H9 (cell line): ENCODE results near the gene PRSS23. TPM values are rescaled to one million over a fixed set of nuclear protein-coding genes. Genes with fewer than 3 reads are reported as not detected.

Experiments
- DNase-seq: peaks from one replicate; pipeline ENCODE4 v3.0.0-alpha.2; 2017
- H2AFZ ChIP-seq: one replicate; pipeline ENCODE4 v1.6.1; 2013; ENCODE audit warnings: mild to moderate bottlenecking, low read length, control low read depth, moderate library complexity
- H2AK5ac ChIP-seq: 2 replicates; pipeline ENCODE4 v1.6.1; 2013; ENCODE audit warnings: low read length, control low read depth, mixed read lengths; ENCODE audit not compliant: insufficient read length
- H2BK120ac ChIP-seq: one replicate; pipeline ENCODE4 v1.6.1; 2013; ENCODE audit warnings: low read depth, mild to moderate bottlenecking, low read length, control low read depth, inconsistent platforms; ENCODE audit not compliant: poor library complexity, severe bottlenecking
- H2BK12ac ChIP-seq: 2 replicates; pipeline ENCODE4 v1.6.1; 2013; ENCODE audit warnings: low read length, control low read depth, mixed read lengths, low read depth; ENCODE audit not compliant: insufficient read length
- H2BK15ac ChIP-seq: 2 replicates; pipeline ENCODE4 v1.6.1; 2013; ENCODE audit warnings: low read depth, low read length, control low read depth
- H2BK20ac ChIP-seq: one replicate; pipeline ENCODE4 v1.6.1; 2013; ENCODE audit warnings: low read depth, mild to moderate bottlenecking, low read length, control low read depth, inconsistent platforms; ENCODE audit not compliant: poor library complexity, severe bottlenecking
- H2BK5ac ChIP-seq: 2 replicates; pipeline ENCODE4 v1.6.1; 2013; ENCODE audit warnings: low read length, control low read depth, mixed read lengths; ENCODE audit not compliant: insufficient read length
- H3K14ac ChIP-seq: 2 replicates; pipeline ENCODE4 v1.6.1; 2013; ENCODE audit warnings: low read length, control low read depth; ENCODE audit not compliant: insufficient read depth
- H3K18ac ChIP-seq: 2 replicates; pipeline ENCODE4 v1.6.1; 2013; ENCODE audit warnings: low read depth, mild to moderate bottlenecking, mixed read lengths, low read length, control low read depth; ENCODE audit not compliant: insufficient read length
- H3K23ac ChIP-seq: 2 replicates; pipeline ENCODE4 v1.6.1; 2013; ENCODE audit warnings: low read length, control low read depth, mixed read lengths, low read depth; ENCODE audit not compliant: insufficient read length
- H3K23me2 ChIP-seq: 2 replicates; pipeline ENCODE4 v1.6.1; 2013; ENCODE audit warnings: low read depth, mild to moderate bottlenecking, mixed read lengths, low read length, control low read depth; ENCODE audit not compliant: insufficient read length, poor library complexity, severe bottlenecking
- H3K27ac ChIP-seq: 2 replicates; pipeline ENCODE4 v1.5.1; 2013; ENCODE audit warnings: low read length, control low read depth, mixed read lengths, low read depth; ENCODE audit not compliant: insufficient read length
- H3K27me3 ChIP-seq: 2 replicates; pipeline ENCODE4 v1.6.1; 2013; ENCODE audit warnings: low read length, control low read depth, inconsistent platforms; ENCODE audit not compliant: insufficient read depth
- H3K4ac ChIP-seq: 2 replicates; pipeline ENCODE4 v1.6.1; 2013; ENCODE audit warnings: low read depth, mild to moderate bottlenecking, control low read depth, inconsistent platforms, low read length, moderate library complexity
- H3K4me1 ChIP-seq: 2 replicates; pipeline ENCODE4 v1.6.1; 2013; ENCODE audit warnings: low read length, control low read depth, inconsistent platforms; ENCODE audit not compliant: insufficient read depth
- H3K4me2 ChIP-seq: 2 replicates; pipeline ENCODE4 v1.6.1; 2013; ENCODE audit warnings: low read length, control low read depth, mixed read lengths; ENCODE audit not compliant: insufficient read length, insufficient read depth
- H3K56ac ChIP-seq: 2 replicates; pipeline ENCODE4 v1.6.1; 2013; ENCODE audit warnings: low read depth, mild to moderate bottlenecking, mixed read lengths, low read length, control low read depth; ENCODE audit not compliant: insufficient read length
- H3K79me1 ChIP-seq: 2 replicates; pipeline ENCODE4 v1.6.1; 2013; ENCODE audit warnings: low read depth, mild to moderate bottlenecking, moderate library complexity, low read length, control low read depth, inconsistent platforms; ENCODE audit not compliant: insufficient read depth, poor library complexity, severe bottlenecking
- H3K79me2 ChIP-seq: 2 replicates; pipeline ENCODE4 v1.6.1; 2013; ENCODE audit warnings: low read length, control low read depth, inconsistent platforms; ENCODE audit not compliant: insufficient read depth
- H3K9ac ChIP-seq: 2 replicates; pipeline ENCODE4 v1.6.1; 2013; ENCODE audit warnings: low read length, control low read depth, mixed read lengths; ENCODE audit not compliant: insufficient read length; ENCODE audit errors: extremely low read depth
- H3K9me3 ChIP-seq: one replicate; pipeline ENCODE4 v1.6.1; 2013; ENCODE audit warnings: low read depth, low read length, inconsistent platforms; ENCODE audit not compliant: control insufficient read depth
- H3T11ph ChIP-seq: one replicate; pipeline ENCODE4 v1.6.1; 2013; ENCODE audit warnings: mild to moderate bottlenecking, low read length, control low read depth, inconsistent platforms
- H4K20me1 ChIP-seq: one replicate; pipeline ENCODE4 v1.6.1; 2013; ENCODE audit not compliant: control insufficient read depth, insufficient read length, insufficient read depth
- H4K5ac ChIP-seq: 2 replicates; pipeline ENCODE4 v1.6.1; 2013; ENCODE audit warnings: low read depth, mild to moderate bottlenecking, mixed read lengths, low read length, control low read depth; ENCODE audit not compliant: insufficient read length
- H4K8ac ChIP-seq: replicated peaks from 2 replicates; pipeline ENCODE4 v1.6.1; 2013; ENCODE audit warnings: low read length, control low read depth, mixed read lengths, low read depth; ENCODE audit not compliant: insufficient read length
- H4K91ac ChIP-seq: 2 replicates; pipeline ENCODE4 v1.6.1; 2013; ENCODE audit warnings: low read depth, mild to moderate bottlenecking, moderate library complexity, mixed read lengths, low read length, control low read depth; ENCODE audit not compliant: insufficient read length
- H3K27ac Mint-ChIP-seq, 3 experiments: 2 replicates in 2 of 3; 3 replicates in 1 of 3; pipeline ENCODE4 v1.8.0; 2020 to 2021; ENCODE audit warnings: mixed read lengths in 3 of 3, mild to moderate bottlenecking in 1 of 3, moderate library complexity in 1 of 3
- H3K27me3 Mint-ChIP-seq: 2 replicates; pipeline ENCODE4 v1.8.0; 2021; ENCODE audit warnings: low read depth, mild to moderate bottlenecking, moderate library complexity, mixed read lengths
- H3K36me3 Mint-ChIP-seq, 3 experiments: 2 replicates in 2 of 3; 3 replicates in 1 of 3; pipeline ENCODE4 v1.8.0; 2020 to 2021; ENCODE audit warnings: low read depth in 3 of 3, mixed read lengths in 3 of 3; ENCODE audit not compliant: insufficient read depth in 1 of 3
- H3K4me1 Mint-ChIP-seq, 2 experiments: 2 replicates each; pipeline ENCODE4 v1.8.0; 2020; ENCODE audit warnings: mixed read lengths in 2 of 2
- H3K4me3 Mint-ChIP-seq, 2 experiments: 2 replicates in 1 of 2; 3 replicates in 1 of 2; pipeline ENCODE4 v1.8.0; 2020 to 2021; ENCODE audit warnings: mild to moderate bottlenecking in 2 of 2, mixed read lengths in 2 of 2, moderate library complexity in 1 of 2
- H3K9me3 Mint-ChIP-seq, 2 experiments: 2 replicates in 1 of 2; 3 replicates in 1 of 2; pipeline ENCODE4 v1.8.0; 2020; ENCODE audit warnings: mild to moderate bottlenecking in 2 of 2, mixed read lengths in 2 of 2, moderate library complexity in 1 of 2
- total RNA-seq: library from RNA; stranded (reverse); gene quantifications from 2 replicates; pipeline ENCODE4 v1.2.1, GENCODE V29; 2021
- TF ChIP-seq, protein P1 (sequence below): fragments of 200-600 bp; sonication (generic); conservative IDR thresholded peaks from 3 replicates; pipeline ENCODE4 v1.8.0; 2021; ENCODE audit warnings: antibody characterized with exemption, mild to moderate bottlenecking

PRSS23 gene
- total RNA-seq, 1 experiment from 2014 or later, result 6.9 TPM

DNA sequence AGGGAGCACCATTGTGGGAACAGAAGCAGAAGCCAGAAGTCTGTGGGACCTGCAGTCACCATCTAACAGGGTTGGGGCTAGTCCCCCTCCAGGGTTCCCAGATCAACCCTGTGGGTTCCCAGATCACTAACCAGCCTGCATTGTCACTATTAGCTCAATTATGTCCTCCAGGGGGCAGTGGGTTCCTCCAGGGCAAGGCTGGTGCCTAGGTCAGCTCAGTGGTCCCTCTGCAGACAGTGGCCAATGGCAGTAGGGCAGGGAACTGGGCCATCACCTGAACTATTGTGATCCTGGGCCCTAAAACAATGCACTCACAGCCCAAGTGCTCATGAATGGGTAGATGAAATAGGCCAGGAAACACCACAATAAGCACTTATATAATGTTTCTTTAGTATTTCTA is 18.8 kb upstream of the PRSS23 start:
- Histone ChIP-seq H2BK120ac (no peak overlapping the region), H3K79me2 (no peaks in the 10 kb centered on the region), H3K56ac (no peak overlapping the region), H3K4ac (no peak overlapping the region), H3K18ac (no peak overlapping the region), H3K4me2 (no peak overlapping the region), H4K8ac (no peak overlapping the region), H3K9ac (no peak overlapping the region), H2BK15ac (no peak overlapping the region), H3K27ac (no peak overlapping the region), H3K23ac (no peak overlapping the region), H3K23me2 (no peaks in the 10 kb centered on the region), H2AFZ (no peak overlapping the region), H3K14ac (no peak overlapping the region), H4K20me1 (no peaks in the 10 kb centered on the region), H3K4me1 (no peaks in the 10 kb centered on the region), H2BK20ac (no peak overlapping the region), H4K91ac (no peak overlapping the region), H4K5ac (no peak overlapping the region), H3K79me1 (no peaks in the 10 kb centered on the region), H3T11ph (no peak overlapping the region), H2BK12ac (no peak overlapping the region), H2AK5ac (no peak overlapping the region), H3K27me3 (no peaks in the 10 kb centered on the region), H2BK5ac (no peak overlapping the region), H3K9me3 (no peaks in the 10 kb centered on the region)
- DNase-seq, result peak; percentile 59
- no peaks in the 10 kb centered on the region; the same call in 1 of the 2 replicates for H3K27me3 Mint-ChIP-seq
- TF ChIP-seq, protein P1, sequence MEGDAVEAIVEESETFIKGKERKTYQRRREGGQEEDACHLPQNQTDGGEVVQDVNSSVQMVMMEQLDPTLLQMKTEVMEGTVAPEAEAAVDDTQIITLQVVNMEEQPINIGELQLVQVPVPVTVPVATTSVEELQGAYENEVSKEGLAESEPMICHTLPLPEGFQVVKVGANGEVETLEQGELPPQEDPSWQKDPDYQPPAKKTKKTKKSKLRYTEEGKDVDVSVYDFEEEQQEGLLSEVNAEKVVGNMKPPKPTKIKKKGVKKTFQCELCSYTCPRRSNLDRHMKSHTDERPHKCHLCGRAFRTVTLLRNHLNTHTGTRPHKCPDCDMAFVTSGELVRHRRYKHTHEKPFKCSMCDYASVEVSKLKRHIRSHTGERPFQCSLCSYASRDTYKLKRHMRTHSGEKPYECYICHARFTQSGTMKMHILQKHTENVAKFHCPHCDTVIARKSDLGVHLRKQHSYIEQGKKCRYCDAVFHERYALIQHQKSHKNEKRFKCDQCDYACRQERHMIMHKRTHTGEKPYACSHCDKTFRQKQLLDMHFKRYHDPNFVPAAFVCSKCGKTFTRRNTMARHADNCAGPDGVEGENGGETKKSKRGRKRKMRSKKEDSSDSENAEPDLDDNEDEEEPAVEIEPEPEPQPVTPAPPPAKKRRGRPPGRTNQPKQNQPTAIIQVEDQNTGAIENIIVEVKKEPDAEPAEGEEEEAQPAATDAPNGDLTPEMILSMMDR, result peak; percentile 49; the same call in 2 of the 3 replicates
- no peak overlapping the region for H3K27ac Mint-ChIP-seq
- no peaks in the 10 kb centered on the region for H3K9me3 Mint-ChIP-seq
- H3K4me1 Mint-ChIP-seq, result peaks cover 0 to 5% of the 10 kb centered on the region in 2 experiments; a peak in 1 of 4 replicates
- no peaks in the 10 kb centered on the region for H3K36me3 Mint-ChIP-seq
- H3K4me3 Mint-ChIP-seq, result no peak overlapping the region
